Ishikawa (cell line): ENCODE measurements around the gene USP30.

ENCODE experiments used
- CEBPB ChIP-seq: IDR thresholded peaks from 2 replicates; pipeline ENCODE4 v1.6.1; 2012
- CREB1 ChIP-seq: IDR thresholded peaks from 2 replicates; pipeline ENCODE4 v1.6.1; 2012; ENCODE audit warnings: low read depth
- EGR1 ChIP-seq: IDR thresholded peaks from 2 replicates; pipeline ENCODE4 v1.6.1; 2012
- EP300 ChIP-seq: IDR thresholded peaks from 2 replicates; pipeline ENCODE4 v1.6.1; 2012; ENCODE audit warnings: borderline replicate concordance
- FOXM1 ChIP-seq: IDR thresholded peaks from 2 replicates; pipeline ENCODE4 v1.6.1; 2012; ENCODE audit warnings: low read depth, borderline replicate concordance
- MAX ChIP-seq: IDR thresholded peaks from 2 replicates; pipeline ENCODE4 v1.6.1; 2012
- NFIC ChIP-seq: IDR thresholded peaks from 2 replicates; pipeline ENCODE4 v1.6.1; 2012
- RAD21 ChIP-seq: IDR thresholded peaks from 2 replicates; pipeline ENCODE4 v1.6.1; 2012; ENCODE audit warnings: low read depth
- REST ChIP-seq: IDR thresholded peaks from 2 replicates; pipeline ENCODE4 v1.6.1; 2012; ENCODE audit warnings: low read depth, mild to moderate bottlenecking
- TAF1 ChIP-seq: IDR thresholded peaks from 2 replicates; pipeline ENCODE4 v1.6.1; 2012; ENCODE audit warnings: low read depth, mild to moderate bottlenecking
- TCF12 ChIP-seq: IDR thresholded peaks from 2 replicates; pipeline ENCODE4 v1.6.1; 2012; ENCODE audit warnings: low read depth
- TEAD4 ChIP-seq: IDR thresholded peaks from 2 replicates; pipeline ENCODE4 v1.6.1; 2012
- USF1 ChIP-seq: IDR thresholded peaks from 2 replicates; pipeline ENCODE4 v1.6.1; 2012
- YY1 ChIP-seq: IDR thresholded peaks from 2 replicates; pipeline ENCODE4 v1.6.1; 2012; ENCODE audit warnings: low read depth
- ZBTB7A ChIP-seq: IDR thresholded peaks from 2 replicates; pipeline ENCODE4 v1.6.1; 2012; ENCODE audit warnings: low read depth

USP30 gene

DNA sequence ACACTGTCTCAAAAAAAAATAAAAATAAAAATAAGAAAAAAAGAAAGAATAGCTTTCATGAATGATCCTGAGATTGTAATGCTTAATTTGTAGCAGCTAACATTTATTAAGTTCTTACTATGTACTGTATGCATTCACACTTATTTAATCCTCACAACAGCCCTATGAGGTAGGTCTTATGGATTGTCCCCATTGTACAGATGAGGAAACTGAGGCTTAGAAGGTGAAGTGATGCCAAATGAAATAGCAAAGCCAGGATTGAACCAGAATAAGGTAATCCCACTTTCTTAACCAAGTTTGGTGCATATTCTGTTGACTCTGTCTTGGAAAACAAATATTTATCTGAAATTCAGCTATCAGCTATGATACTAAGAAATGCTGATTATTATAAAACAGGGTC lies 2.1 kb downstream of the USP30 start:
- TF ChIP-seq TAF1 (no peak), FOXM1 (no peak)

DNA sequence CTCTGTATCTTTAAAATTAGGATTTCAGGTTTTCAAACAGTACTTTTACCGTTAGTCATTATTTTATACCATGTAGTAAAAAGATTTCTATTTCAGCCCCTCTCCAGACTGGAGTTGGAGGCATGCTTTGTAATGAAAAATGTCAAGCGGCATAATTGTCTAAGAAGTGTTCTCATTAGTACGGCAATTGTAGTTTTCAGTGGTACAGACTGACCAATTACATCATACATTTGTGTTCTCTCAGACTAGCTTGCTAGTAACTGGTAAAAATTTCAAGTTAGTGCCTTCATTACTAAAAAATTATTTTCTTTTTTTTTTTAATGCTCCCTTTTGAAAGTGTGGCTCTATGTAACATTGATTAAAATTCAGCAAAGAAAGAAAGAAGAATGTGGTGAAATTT lies 4.5 kb downstream of the USP30 start:
- TF ChIP-seq CEBPB (no peak), ZBTB7A (no peak)

- TF ChIP-seq USF1 (no peak), ZBTB7A (no peak), YY1 (no peak), EP300 (no peak), TCF12 (no peak), REST (no peak), RAD21 (no peak), EGR1 (no peak), FOXM1 (no peak)
Observed at GRCh38 chr12:109057376-109057775, 5.0 kb downstream of the USP30 start.

DNA sequence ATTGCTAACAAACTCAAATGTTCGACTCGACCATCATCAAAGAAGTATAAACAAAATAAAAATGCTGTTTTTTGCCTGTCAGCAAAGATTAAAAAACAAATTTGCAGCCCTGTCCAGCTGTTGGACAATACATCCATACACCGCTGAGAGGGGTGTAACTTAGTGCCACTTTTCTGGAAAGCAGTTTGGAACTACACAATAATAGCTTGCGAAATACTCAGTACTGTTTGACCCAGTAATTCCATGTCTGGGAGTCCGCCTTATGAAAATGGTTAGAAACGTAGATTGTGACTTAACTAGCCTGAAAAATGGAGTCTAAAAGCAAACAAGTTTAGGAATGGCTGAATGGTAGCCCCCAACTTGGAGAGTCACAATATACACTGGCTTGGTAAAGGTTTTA lies 6.4 kb downstream of the USP30 start:
- TF ChIP-seq ZBTB7A (no peak), FOXM1 (no peak), USF1 (no peak), NFIC (no peak), CREB1 (no peak), EGR1 (no peak), REST (no peak), EP300 (no peak), RAD21 (no peak), MAX (no peak)

GRCh38 chr12:109064143-109064542 lies 11.8 kb downstream of the USP30 start:
- TF ChIP-seq CEBPB = no peak
- TF ChIP-seq CREB1 = no peak
- TF ChIP-seq TCF12 = no peak
- no peak for TF ChIP-seq ZBTB7A
- TF ChIP-seq EGR1 = no peak
- no peak for TF ChIP-seq RAD21

DNA sequence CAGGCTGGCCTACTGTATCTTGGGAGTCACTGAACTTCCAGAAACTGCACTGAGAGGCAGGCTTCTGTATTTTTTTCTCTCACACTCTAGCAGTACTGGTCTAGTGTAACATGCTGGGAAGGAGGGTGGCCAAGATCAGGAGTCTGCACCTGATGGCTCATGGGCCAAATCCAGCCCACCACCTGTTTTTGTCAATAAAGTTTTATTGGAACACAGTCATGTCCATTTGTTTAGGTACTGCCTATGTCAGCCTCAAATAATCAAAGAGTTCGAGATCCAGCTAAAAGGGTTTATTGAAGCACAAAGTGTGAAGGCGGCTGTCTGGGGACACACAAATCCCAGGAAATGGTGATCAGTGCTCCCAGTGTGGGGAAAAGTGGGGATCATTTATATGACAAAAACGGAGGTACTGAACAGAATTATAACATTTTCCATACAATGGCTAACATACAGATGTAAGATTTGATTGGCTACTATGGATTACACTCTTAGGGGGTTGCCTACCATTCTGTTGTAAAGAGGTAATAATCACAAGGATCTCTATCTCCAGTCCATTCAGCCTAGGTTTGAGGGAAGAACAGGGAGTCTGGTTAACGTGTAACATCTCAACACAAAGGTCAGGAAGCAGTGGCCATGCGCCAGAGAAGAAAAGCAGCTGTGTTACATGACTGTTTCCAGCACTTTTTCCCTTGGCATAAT lies 12.9 kb downstream of the USP30 start:
- TF ChIP-seq TEAD4 (no peak), ZBTB7A (no peak), EGR1 (no peak), YY1 (no peak), CEBPB (no peak), FOXM1 (no peak), NFIC (no peak), TAF1 (no peak), CREB1 (no peak), REST (no peak), RAD21 (no peak), TCF12 (no peak)
